GM12878 (cell line): ENCODE results near the gene ZNF554.

Experiments
- CBFB ChIP-seq: IDR thresholded peaks from 2 replicates; pipeline ENCODE4 v1.6.1; 2016; ENCODE audit warnings: antibody characterized with exemption, low read depth
- CTCF ChIP-seq, 3 experiments: IDR thresholded peaks in 2 of 3; conservative IDR thresholded peaks in 1 of 3; 2 replicates each; pipeline ENCODE4 v1.5.1; 2011; ENCODE audit warnings: low read depth in 3 of 3, low read length in 3 of 3, mild to moderate bottlenecking in 3 of 3, control low read depth in 2 of 3, moderate library complexity in 2 of 3, inconsistent platforms in 1 of 3, mixed read lengths in 1 of 3; ENCODE audit not compliant: control insufficient read depth in 2 of 3, insufficient read depth in 1 of 3; ENCODE audit errors: extremely low read depth in 1 of 3
- EP300 ChIP-seq, 2 experiments: fragments of 150-350 bp in 1 of 2; IDR thresholded peaks; 2 replicates each; pipeline ENCODE4 v1.6.1; 2011 to 2012; ENCODE audit warnings: low read depth in 2 of 2, low read length in 2 of 2, borderline replicate concordance in 1 of 2, improper control_type of control experiment in 1 of 2, inconsistent platforms in 1 of 2; ENCODE audit not compliant: control insufficient read depth in 1 of 2
- NFXL1 ChIP-seq: fragments of 450-650 bp; IDR thresholded peaks from 2 replicates; pipeline ENCODE4 v1.6.1; 2017; ENCODE audit warnings: antibody characterized with exemption, mild to moderate bottlenecking, borderline replicate concordance
- NFYB ChIP-seq: IDR thresholded peaks from 2 replicates; pipeline ENCODE4 v1.6.1; 2011; ENCODE audit warnings: low read depth, mild to moderate bottlenecking, low read length, improper control_type of control experiment, moderate library complexity; ENCODE audit not compliant: insufficient read depth
- POLR2A ChIP-seq: IDR thresholded peaks from 2 replicates; pipeline ENCODE4 v1.6.1; 2011; ENCODE audit warnings: low read depth, mild to moderate bottlenecking, low read length
- POLR2AphosphoS2 ChIP-seq: IDR thresholded peaks from 2 replicates; pipeline ENCODE4 v1.6.1; 2011; ENCODE audit warnings: low read depth, mild to moderate bottlenecking, low read length, improper control_type of control experiment, moderate library complexity
- POU2F2 ChIP-seq: IDR thresholded peaks from 3 replicates; pipeline ENCODE4 v1.6.1; 2011; ENCODE audit warnings: low read depth, mild to moderate bottlenecking, low read length, borderline replicate concordance
- STAT3 ChIP-seq: IDR thresholded peaks from 2 replicates; pipeline ENCODE4 v1.6.1; 2011; ENCODE audit warnings: low read depth, low read length, improper control_type of control experiment
- TCF3 ChIP-seq: IDR thresholded peaks from 2 replicates; pipeline ENCODE4 v1.6.1; 2012; ENCODE audit warnings: low read depth, mild to moderate bottlenecking, low read length, borderline replicate concordance; ENCODE audit not compliant: insufficient read depth
- USF2 ChIP-seq: IDR thresholded peaks from 2 replicates; pipeline ENCODE4 v1.6.1; 2011; ENCODE audit warnings: low read depth, low read length, improper control_type of control experiment, borderline replicate concordance
- YY1 ChIP-seq: IDR thresholded peaks from 2 replicates; pipeline ENCODE4 v1.6.1; 2011; ENCODE audit warnings: low read depth, mild to moderate bottlenecking, low read length
- ZBTB40 ChIP-seq: fragments of 450-650 bp; IDR thresholded peaks from 2 replicates; pipeline ENCODE4 v1.6.1; 2016; ENCODE audit warnings: mild to moderate bottlenecking, moderate library complexity, borderline replicate concordance
- TF ChIP-seq, protein P1 (sequence below): fragments of 450-650 bp; IDR thresholded peaks from 2 replicates; pipeline ENCODE4 v1.6.1; 2016; ENCODE audit warnings: mild to moderate bottlenecking

- TF ChIP-seq POLR2A (peak; percentile 95), POLR2AphosphoS2 (no peak), CTCF (IDR thresholded peaks at IDR 0.05 in 2 of 3, conservative IDR thresholded peaks at IDR 0.05 in 1 of 3; ENCODE audit: control insufficient read depth in 2 of 3, extremely low read depth in 1 of 3, insufficient read depth in 1 of 3, low read depth in 3 of 3, low read length in 3 of 3) (no peak), ZBTB40 (no peak), POU2F2 (no peak), TCF3 (no peak), NFXL1 (no peak), CBFB (no peak), STAT3 (no peak), EP300 (IDR thresholded peaks at IDR 0.05; ENCODE audit: borderline replicate concordance in 1 of 2, control insufficient read depth in 1 of 2, low read depth in 2 of 2, low read length in 2 of 2) (no peak), USF2 (no peak), YY1 (peak; percentile 71; the same call in 1 of the 2 replicates), NFYB (peak; percentile 51; the same call in 1 of the 2 replicates)
- TF ChIP-seq, protein P1, sequence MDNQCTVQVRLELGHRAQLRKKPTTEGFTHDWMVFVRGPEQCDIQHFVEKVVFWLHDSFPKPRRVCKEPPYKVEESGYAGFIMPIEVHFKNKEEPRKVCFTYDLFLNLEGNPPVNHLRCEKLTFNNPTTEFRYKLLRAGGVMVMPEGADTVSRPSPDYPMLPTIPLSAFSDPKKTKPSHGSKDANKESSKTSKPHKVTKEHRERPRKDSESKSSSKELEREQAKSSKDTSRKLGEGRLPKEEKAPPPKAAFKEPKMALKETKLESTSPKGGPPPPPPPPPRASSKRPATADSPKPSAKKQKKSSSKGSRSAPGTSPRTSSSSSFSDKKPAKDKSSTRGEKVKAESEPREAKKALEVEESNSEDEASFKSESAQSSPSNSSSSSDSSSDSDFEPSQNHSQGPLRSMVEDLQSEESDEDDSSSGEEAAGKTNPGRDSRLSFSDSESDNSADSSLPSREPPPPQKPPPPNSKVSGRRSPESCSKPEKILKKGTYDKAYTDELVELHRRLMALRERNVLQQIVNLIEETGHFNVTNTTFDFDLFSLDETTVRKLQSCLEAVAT: no peak
Measured at GRCh38 chr19:2785244-2785997, 34.2 kb upstream of the ZNF554 start, which contains the start of gene THOP1.
